HG03025 (cell line): ENCODE data around the gene THAP8.

ENCODE experiments used
- ATAC-seq: cut with Tn5 transposase; IDR thresholded peaks from one replicate; pipeline ENCODE4 v1.9.1; 2021; ENCODE audit warnings: mild to moderate bottlenecking, moderate library complexity; ENCODE audit not compliant: unreplicated experiment, low FRiP score

The THAP8 gene

GRCh38 chr19:36030264-36031148 is 23.6 kb downstream of the THAP8 start:
- ATAC-seq, result no peak

DNA sequence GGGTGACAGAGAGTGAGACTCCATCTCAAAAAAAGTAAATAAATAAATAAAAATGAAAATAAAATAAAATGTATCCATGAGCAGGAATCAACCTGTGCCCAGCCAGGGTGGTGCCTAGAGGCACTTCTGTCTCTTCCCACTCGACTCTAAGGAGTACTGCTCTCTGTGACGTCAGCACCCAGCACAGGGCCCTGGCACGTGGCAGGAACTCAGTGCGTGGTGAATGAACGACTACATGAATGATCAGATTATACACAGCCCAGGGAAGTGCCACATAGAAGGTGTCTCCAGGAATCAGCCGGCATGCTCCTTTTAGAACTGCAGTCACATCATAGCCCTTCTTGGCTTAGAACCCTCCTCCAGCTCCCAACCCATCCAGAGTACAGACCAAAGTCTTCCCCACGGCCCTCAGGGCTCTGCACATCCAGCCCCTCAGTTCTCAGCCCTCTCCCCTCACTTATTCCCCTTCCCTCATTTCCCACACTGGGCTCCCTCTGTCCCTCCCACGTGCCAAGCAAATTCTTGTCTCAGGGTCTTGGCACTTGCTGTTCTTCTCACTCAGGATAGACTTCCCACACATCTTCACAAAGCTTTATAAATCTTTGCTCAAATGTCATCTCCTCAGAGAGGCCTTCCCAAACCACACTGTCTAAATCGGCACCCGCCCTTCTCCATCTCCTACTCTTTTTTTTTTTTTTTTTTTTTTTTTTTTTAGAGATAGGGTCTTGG is 25.6 kb downstream of the THAP8 start:
- no peak for ATAC-seq

GRCh38 chr19:36027696-36028095 is 26.4 kb downstream of the THAP8 start:
- ATAC-seq, result no peak

DNA sequence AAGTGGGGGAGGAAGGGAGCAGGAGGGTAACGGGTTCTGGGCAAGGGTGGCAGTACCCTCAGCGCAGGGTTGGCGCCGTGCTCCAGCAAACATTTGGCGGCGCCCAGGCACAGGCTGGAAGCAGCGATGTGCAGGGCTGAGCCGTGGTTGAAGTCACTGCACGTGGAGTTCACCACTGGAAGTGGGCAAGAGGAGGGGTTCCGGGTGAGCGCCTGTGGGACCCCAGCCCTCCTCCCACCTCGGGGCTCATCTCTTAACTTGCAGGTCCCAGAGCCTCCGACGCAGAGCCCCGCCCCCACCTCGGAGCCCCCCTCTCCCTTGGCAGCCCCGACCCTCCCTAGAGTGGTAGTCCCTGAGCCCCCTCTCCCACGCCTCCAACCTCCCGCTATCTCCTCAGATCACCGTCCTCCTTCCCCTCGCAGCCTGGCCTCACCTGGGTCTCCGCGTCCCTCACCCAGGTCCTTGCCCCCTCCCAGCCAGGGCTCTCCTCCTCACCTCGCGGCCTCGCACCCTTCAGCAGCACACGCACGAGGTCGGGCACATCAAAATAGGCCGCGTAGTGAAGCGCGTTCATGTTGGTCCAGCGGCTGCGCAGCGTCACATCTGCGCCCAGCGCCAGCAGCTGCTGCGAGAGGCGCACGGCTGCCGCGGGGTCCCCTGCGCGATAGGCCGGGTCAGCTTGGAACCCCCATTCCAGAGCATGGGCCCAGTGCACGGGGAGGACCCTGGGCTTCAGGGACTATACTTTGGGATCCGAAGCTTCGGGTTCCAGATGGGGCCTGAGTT is 27.8 kb downstream of the THAP8 start:
- ATAC-seq, result no peak

- no peak for ATAC-seq
Observed at GRCh38 chr19:36025541-36025940, 28.5 kb downstream of the THAP8 start.

- ATAC-seq, result no peak
Observed at GRCh38 chr19:36023432-36023831, 30.7 kb downstream of the THAP8 start.

DNA sequence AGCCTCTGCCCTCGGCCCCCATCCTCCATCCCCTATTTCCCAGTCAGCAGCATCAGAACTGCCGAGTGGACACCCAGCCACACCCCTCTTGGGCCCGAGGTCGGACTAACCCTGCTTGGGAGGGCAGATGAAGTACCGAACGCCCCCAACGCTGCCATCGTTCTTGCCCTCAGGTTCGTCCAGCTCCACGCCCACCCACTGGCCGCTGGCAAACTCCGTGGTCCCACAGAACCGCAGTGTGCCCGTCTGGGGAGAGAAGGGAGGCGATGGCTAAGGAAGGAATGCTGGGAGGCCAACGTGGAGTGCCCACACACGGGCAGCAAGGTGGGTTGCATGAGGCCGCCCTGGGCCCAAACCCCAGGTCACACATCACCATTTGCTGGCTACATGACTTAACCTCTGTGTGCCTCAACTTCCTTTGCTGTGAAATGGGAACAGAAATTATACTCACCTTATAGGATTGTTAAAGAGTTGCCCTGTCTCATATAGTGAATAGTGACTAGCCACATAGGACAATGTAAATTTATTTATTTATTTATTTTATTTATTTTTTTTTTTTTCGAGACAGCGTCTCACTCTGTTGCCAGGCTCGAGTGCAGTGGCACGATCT is 34.9 kb downstream of the THAP8 start:
- no peak for ATAC-seq

DNA sequence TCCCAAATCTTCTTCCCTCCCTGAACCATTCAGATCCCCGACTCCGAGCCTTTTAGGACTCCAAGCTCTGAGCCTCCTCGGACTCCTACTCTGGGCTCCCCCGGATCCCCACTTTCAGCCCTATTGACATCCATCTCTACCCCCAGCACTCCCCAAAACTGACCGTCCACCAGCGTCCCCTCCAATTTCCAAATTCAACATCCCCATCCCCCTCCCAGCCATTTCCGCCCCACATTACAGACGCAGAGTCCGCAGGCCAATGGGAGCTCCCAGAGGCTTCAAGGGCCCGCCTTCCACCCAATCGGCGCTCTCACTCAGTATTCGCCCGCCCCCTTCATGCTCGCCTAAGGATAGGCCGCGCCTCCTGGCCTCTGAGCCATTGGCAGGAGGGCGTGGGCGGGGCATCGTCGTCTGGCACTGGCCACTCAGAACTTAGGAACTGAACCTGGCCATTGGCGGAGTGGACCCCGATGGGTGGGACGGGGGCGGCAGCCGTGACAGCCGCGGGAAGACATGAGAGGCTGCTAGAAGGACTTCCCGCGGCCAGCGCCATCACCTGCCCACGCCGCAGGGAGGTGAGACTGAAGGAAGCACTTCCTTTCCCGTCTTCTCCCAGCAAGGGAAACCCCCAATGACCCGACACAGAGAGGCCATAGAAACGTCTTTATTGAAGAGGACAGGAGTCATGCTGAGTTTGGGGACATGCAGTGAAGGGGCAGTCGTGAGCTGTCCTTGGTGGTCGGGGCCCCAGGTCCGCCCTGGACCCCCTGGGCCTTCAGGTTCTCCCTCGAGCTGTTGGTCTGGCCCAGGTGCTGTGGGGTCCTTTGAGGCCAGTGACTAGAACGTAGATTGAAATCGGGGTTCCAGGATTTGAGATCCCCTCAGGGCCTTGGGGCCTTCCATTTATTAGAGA is 39.8 kb downstream of the THAP8 start, which contains the start of gene ALKBH6:
Gene ALKBH6, minus strand, starts transcription at position 202 of the 913 bp plus-strand sequence. CDS start 816 bp downstream, outside the sequence.
- ATAC-seq, result peak; percentile 94

DNA sequence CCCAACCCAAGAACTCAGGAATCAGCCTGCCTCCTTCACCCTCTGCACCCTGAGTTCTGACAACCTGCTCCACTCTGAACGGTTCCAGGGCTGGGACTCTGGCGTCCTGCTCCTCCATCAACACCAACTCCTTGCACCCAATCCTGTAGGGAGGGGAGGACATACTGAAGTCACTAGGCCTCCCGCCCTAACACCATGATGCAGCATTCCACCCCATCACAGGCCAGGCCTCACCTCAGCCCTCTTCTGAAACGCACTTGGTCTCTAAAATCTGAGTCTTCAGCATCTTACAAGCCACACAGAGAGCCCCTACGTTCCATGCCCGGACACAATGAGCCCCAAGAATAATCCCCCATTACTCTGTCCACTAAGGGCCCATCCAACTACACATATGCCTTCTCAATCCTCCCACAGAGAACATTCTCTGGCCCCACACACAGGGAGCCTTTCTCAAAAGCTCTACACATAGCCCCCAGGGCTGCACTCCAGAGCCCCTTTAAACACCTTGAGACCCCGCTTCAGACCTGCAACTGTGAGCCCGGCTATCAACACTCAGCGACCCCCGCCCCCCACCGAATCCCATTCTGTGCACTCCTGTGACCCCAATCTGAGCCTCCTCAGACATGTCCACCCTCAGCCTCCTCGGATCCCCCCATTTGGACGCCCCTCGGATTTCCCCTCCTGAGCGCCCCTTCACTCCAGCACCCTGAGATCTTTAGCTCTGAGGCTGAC is 40.6 kb downstream of the THAP8 start:
- no peak for ATAC-seq

DNA sequence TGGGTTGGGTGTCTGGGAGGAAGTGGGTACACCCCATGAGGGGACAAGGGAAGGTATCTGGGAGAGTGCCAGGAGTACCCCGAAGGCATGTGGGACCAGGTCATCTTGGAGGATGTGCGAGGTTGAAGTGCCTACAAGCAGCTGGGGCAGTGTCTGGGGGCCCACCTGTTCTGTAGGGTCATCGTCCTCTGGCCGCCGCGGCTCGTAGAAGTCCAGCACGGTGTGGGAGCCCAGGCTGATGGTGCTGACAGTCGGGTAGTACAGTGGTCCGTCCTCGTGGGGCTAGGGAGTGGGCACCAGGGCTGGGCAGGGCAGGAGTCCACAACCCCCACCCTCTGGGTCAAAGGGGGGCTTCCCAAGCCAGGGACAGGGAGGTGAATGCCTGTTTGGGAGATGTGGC is 43.7 kb downstream of the THAP8 start:
- no peak for ATAC-seq

DNA sequence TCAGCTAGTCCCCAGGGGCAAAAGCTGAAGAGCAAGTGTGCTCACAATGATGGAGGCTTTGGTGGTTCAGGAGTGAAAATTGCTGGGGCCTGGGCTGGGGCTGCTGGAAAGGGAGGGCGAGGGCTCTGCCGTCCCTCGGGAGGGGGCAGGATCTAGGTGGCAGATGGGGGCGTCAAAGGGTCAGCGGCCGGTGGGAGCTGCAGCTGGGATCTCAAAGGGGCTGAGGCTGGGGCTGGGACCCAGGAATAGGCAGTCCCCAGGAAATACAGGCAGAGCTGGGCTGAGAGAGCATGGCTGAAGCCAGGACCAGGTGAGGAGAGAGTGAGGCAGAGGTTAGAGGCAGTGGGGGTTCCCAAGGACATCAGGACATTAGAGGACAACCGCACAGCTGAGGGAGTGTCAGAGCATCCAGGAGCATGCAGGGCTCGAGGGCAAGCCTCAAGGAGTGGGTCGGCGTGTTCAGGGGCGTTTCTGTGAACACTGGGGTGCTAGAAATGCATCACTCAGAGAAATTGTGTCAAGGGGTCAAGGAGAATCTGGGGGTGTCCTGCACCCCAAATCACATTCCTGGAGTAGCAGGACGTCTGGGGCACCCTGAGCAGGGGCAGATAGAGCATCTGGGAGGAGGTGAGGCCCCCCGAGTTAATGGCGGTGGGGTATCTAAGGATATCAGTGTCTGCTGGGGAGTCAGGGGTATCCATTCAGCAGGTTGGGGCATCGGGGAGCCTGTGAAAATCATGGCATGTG is 44.3 kb downstream of the THAP8 start:
- ATAC-seq, result no peak

DNA sequence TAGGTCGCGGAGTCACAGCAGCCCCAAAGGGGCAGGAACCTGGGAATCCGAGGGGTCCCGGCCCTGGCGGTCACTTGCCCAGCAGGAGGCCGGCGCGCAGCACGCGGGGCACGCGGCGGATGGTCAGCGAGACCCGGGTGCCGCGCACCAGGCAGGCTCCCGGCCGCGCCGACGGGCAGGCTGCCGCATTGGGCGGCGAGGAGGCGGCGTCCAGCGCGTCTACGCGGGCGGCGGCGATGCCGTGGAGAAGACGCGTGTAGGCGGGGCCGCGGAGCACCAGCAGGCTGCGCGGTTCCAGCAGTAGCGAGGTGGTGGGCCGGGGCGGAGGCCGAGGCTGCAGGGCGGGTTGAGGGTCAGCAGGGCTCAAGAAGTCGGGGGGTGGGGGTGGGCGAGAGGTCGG is 44.9 kb downstream of the THAP8 start:
- no peak for ATAC-seq

DNA sequence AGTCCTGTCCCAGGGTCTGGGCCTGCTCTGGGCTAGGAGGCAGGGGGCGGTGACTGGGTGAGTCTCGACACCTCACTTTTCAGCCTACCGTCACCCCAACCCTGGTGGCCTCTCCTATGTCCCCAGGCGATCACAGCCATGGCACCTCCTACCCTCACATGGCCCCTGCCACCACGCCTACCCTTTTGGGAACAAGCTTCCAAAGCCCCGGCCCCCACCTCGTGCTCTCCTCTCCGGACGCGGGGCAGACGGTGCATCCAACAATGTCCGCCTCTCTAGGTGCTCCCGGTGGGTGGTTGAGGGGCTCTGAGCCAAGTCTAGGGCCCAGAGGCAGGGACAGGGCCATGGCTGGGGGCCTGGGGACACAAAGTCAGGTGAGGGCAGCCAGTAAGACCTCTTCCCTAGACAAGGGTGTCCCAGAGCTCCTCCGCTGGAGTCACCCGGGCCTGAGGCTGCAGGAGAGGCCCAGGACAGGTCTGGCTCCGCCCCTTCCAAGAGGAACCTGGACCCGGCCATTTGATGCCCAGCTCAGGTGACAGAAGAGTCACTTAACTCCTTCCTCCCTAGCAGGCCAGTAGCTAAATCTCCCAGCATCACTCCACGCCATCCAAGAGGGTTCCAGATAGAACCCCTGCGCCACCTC is 45.6 kb downstream of the THAP8 start, which contains the start of gene SYNE4:
Gene SYNE4, minus strand, starts transcription at position 478 of the 643 bp plus-strand sequence. Its CDS starts 132 bp downstream, at position 346.
- ATAC-seq, result no peak

DNA sequence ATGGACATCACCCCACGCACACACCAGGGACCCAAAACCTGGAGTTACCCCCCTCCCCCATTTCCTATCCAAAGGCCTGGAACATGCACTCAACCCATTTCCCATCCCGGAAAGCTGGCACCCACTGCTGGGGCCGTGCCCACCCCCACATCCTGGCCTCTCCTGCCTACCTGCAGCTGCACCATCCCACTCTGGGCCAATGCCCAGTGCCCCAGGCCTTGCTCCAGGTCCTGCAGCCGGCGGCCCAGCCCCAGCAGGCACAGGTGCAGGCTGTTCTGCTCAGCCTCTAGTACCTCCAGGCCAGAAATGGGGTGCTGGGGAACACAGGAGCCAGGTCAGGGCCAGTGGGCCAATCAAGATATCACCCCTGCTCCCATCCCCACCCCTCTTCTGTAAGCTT is 47.1 kb downstream of the THAP8 start:
- ATAC-seq, result no peak

- no peak for ATAC-seq
Observed at GRCh38 chr19:36003284-36003683, 50.8 kb downstream of the THAP8 start.

- no peak for ATAC-seq
Observed at GRCh38 chr19:36001605-36002004, 52.5 kb downstream of the THAP8 start.

- ATAC-seq, result no peak
Observed at GRCh38 chr19:35996777-35997176, 57.3 kb downstream of the THAP8 start.
